SK-N-SH (cell line): ENCODE measurements around the gene AKAP9.

Source experiments
- CHD2 ChIP-seq: fragments of 150-350 bp; IDR thresholded peaks from 2 replicates; pipeline ENCODE4 v1.6.1; 2018; ENCODE audit warnings: low read length; ENCODE audit not compliant: partially characterized antibody
- CTCF ChIP-seq: fragments of 200-600 bp; sonication (generic); IDR thresholded peaks from 2 replicates; pipeline ENCODE4 v1.6.1; 2017; ENCODE audit warnings: antibody characterized with exemption, mild to moderate bottlenecking, moderate library complexity
- ELF1 ChIP-seq: IDR thresholded peaks from 2 replicates; pipeline ENCODE4 v1.4.0; 2012
- MEF2A ChIP-seq: IDR thresholded peaks from 2 replicates; pipeline ENCODE4 v1.4.0; 2012; ENCODE audit warnings: low read depth, borderline replicate concordance
- NFIC ChIP-seq: IDR thresholded peaks from 2 replicates; pipeline ENCODE4 v1.4.0; 2012; ENCODE audit warnings: borderline replicate concordance
- NRF1 ChIP-seq: IDR thresholded peaks from 2 replicates; pipeline ENCODE4 v1.6.1; 2012; ENCODE audit warnings: low read depth, mild to moderate bottlenecking, low read length
- POLR2AphosphoS5 ChIP-seq: IDR thresholded peaks from 2 replicates; pipeline ENCODE4 v1.6.1; 2012; ENCODE audit warnings: low read depth, low read length
- SMC3 ChIP-seq: IDR thresholded peaks from 2 replicates; pipeline ENCODE4 v1.6.1; 2012; ENCODE audit warnings: low read depth, low read length, improper control_type of control experiment

GRCh38 chr7:91941450-91941849 is 788 bp downstream of the AKAP9 start:
- TF ChIP-seq MEF2A, result no peak
- no peak for TF ChIP-seq ELF1
- TF ChIP-seq POLR2AphosphoS5, result no peak
- TF ChIP-seq SMC3, result no peak
- TF ChIP-seq NFIC, result no peak
- no peak for TF ChIP-seq NRF1
- no peak for TF ChIP-seq CHD2
- TF ChIP-seq CTCF, result no peak
